NOMO-1 (cell line): ENCODE measurements around the gene EEF1A1.
"Not testable (repeated sequence)": the region's sequence is repeated elsewhere in the genome, so short reads cannot be mapped to it uniquely, and the experiment has no call there.

Source experiments
- DNase-seq, 2 experiments: peaks; one replicate each; lab custom pipeline; 2025; ENCODE audit not compliant: unreplicated experiment in 2 of 2; lab: John Stamatoyannopoulos, UW

Gene EEF1A1

GRCh38 chr6:73520688-73521350, at the start of gene EEF1A1:
Gene EEF1A1, minus strand, starts transcription at chr6:73521032. Its CDS starts 1,006 bp downstream, at chr6:73520026.
- DNase-seq = peak; percentile 99

- peak in 1 of 2 experiments; percentile 7 for DNase-seq
Observed at GRCh38 chr6:73569121-73569520, 48.3 kb upstream of the EEF1A1 start.

- DNase-seq = peak; percentile 83 to 87
Observed at GRCh38 chr6:73566954-73567591, 46.2 kb upstream of the EEF1A1 start.

DNA sequence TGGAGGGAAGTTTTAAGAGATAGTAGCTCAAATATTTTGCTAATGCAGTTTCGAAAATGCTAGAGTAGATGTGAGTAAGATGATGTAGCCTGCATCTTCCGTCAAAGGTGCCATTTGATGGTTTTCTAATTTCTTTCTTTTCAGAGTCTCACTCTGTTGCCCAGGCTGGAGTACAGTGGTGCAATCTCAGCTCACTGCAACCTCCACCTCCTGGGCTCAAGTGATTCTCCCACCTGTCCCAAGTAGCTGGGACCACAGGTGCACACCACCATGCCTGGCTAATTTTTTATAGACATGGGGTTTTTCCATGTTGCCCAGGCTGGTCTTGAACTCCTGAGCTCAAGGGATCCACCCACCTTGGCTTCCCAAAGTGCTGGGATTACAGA, 45.6 kb upstream of the EEF1A1 start:
- DNase-seq = not testable (repeated sequence)

- no peak for DNase-seq
Observed at GRCh38 chr6:73565767-73566485, 45.1 kb upstream of the EEF1A1 start.

GRCh38 chr6:73564578-73565345, 43.9 kb upstream of the EEF1A1 start:
- DNase-seq = no peak

DNA sequence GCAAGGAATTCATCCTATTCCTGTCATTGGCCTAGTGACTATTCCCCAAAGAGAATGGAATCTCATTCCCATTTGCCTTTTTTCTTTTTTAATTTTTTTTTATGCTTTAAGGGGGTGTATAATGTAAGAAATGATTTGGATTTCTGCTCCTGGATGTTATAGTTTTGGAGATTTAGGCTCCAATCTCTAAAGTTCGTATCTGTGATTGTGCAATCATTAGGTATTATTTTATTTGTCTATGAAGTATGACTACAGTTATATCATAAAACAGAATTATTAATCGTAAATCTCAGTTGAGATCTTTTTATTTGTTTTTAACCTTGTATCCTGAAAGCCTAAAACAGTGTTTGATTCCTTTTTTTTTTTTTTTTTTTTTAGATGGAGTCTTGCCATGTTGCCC, 41.7 kb upstream of the EEF1A1 start:
- no peak for DNase-seq

GRCh38 chr6:73560853-73561407, 40.1 kb upstream of the EEF1A1 start:
- DNase-seq = peak; percentile 6 to 63

- no peak for DNase-seq
Observed at GRCh38 chr6:73560182-73560732, 39.4 kb upstream of the EEF1A1 start.

DNA sequence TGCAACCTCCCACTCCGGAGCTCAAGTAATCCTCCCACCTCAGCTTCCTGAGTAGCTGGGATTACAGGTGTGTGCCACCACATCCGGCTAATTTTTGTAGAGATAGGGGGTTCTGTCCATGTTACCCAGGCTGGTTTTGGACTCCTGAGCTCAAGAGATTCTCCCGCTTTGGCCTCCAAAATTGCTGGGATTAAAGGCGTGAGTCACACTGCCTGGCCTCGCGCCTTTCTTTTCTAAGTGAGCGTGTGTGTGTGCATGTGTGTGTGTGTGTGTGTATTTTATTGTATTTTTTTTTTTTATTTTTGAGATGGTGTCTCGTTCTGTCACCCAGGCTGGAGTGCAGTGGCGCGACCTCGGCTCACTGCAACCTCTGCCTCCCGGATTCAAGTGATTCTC, 38.6 kb upstream of the EEF1A1 start:
- DNase-seq = not testable (repeated sequence)

DNA sequence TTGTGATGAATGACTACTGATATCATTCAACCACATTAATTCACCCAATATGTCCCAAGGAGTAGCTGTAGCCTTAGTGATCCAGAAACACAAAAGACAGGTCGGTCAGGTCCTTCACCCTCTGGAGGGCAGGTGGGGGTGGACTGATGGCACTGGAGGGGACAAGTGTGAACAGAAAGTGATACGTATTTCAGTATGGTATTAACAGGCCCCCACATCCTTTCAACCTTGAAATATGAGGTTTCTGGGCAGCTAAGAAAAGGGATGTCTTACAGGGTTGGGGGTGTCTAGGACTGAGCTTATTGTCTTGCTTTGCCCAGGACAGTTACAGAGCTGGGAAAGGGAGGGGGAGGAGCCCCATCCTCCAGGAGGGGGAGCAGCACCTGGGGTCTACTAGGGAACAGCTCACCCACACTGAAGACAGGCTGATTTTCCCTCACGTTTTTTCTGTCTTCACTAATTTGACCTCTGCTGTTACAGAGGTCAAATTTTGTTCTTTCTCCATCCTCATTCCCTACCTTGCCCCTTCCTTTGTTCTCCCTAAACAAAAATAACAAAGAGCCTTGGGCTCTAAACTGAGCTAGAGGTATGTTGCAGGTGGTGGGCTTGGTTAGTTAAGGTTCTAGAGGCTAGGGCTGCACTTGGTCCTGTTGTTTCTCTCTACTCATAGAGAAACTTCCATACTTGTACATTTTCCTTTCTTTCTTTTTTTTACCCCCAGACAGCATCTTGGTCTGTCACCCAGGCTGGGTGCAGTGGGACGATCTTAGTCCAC, 38.0 kb upstream of the EEF1A1 start:
- no peak for DNase-seq

DNA sequence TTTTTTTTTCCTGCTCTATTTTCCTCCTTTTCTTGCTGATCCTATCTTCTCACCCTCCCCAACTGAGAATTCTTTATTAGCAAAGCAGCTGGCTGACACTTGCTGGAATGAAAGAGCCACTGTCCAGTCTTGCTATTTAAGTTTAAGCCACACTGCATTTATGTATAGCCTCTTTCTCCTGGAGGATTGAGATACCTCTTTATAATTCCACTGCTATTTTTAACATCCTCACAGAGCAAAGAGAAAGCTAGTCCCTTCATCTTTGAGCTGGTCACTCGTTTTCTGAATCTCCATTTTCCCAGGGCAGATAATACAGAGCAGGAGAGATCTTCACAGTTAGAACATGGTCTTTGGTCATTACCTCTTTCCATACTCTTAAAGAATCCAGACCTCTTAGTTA, 36.0 kb upstream of the EEF1A1 start:
- DNase-seq = no peak

GRCh38 chr6:73555380-73555949, 34.6 kb upstream of the EEF1A1 start:
- not testable (repeated sequence) for DNase-seq

- not testable (repeated sequence) for DNase-seq
Observed at GRCh38 chr6:73551115-73551514, 30.3 kb upstream of the EEF1A1 start.

DNA sequence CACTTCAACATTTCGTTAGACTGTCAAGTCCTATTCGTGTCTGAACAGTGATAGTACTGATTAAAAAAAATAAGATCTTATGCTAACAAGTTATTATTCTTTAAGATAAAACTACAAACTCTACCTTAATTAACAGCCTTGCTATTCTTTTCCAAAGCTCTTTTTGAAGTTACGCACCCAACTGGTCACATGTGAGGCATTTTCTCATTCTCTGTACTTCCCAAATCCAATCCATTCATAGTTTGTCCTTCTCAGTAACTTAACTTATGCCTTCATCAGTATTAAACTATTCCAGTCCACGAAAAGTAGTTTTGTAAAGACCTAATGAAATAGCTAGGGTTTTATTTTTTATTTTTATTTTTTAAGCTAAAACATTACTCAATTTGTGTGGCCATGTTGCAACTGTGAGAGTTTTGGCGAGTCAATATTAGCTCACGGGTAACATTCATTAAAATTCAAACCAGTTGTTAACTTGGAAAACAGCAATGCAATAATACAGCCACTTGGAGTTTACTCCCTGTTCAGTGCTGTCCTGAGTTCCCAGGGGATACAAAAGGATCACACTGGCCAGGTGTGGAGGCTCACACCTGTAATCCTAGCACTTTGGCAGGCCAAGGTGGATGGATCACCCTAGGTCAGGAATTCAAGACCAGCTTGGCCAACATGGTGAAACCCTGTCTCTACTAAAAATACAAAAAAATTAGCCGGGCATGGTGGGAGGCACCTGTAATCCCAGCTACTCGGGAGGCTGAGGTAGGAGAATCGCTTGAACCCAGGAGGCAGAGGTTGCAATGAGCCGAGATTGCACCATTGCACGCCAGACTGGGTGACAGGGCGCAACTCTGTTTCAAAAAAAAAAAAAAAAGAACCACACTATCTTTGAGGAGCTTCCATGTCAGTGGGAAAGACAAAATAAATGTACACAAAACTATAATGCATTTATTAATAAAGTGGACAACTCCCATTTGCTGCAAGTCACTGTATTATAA, 27.9 kb upstream of the EEF1A1 start:
- DNase-seq = no peak

DNA sequence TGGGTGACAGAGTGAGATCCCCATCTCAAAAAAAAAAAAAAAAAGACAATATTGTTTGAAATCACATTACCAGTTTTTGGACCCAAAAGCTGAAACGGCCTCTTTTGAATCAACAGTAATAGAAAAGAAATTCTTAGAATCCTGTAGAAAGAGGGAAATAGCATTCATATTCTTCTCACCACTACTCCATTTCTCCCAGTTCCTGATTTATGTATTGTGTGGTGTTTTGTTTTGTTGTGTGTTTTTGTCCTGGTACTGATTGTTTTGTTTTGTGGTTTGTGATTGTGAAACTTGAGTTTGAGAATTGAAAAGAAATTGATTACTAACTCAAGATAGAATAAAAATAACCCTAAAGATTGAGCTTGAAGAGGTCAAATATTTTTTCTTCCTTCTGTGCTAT, 26.2 kb upstream of the EEF1A1 start:
- DNase-seq = no peak

DNA sequence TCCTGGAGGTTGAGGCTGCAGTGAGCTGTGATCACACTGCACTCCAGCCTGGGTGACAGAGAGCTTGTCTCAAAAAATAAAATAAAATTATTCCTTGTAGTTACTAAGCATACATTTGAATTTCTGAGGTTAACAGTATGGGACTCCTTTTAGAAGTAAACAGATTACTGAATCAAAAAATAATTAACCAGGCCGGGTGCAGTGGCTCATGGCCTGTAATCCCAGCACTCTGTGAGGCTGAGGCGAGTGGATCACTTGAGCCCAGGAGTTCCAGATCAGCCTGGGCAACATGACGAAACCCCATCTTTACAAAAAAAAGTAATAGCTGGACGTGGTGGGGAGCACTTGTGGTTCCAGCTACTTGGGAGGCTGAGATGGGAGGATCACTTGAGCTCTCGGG, 22.1 kb upstream of the EEF1A1 start:
- DNase-seq = no peak

GRCh38 chr6:73542481-73542880, 21.6 kb upstream of the EEF1A1 start:
- not testable (repeated sequence) for DNase-seq
